ENCODE results near the gene COL9A1. TPM values are rescaled to one million over a fixed set of nuclear protein-coding genes. Genes with fewer than 3 reads are reported as not detected.
"Not testable (repeated sequence)": the region's sequence is repeated elsewhere in the genome, so short reads cannot be mapped to it uniquely, and the experiment has no call there.

COL9A1 gene
- total RNA-seq, 1 donor from 2014 or later, result 18.7 TPM

GRCh38 chr6:70336996-70337742, 34.3 kb upstream of the COL9A1 start:
- Histone ChIP-seq H3K4me1 (no peaks in the 10 kb centered on the region), H3K4me3 (no peak overlapping the region), H3K79me2 (ENCODE audit: low read depth) (no peaks in the 10 kb centered on the region), H3K4me2 (no peak overlapping the region), H3K9ac (no peak overlapping the region), H2AFZ (replicated peaks) (no peak overlapping the region), H3F3A (ENCODE audit: low read depth) (no peaks in the 10 kb centered on the region), H3K27me3 (no peaks in the 10 kb centered on the region), H4K20me1 (ENCODE audit: low read depth) (no peaks in the 10 kb centered on the region), H3K36me3 (no peaks in the 10 kb centered on the region), H3K9me3 (ENCODE audit: low read depth) (no peaks in the 10 kb centered on the region), H3K27ac (no peak overlapping the region)
- TF ChIP-seq EZH2 (IDR thresholded peaks at IDR 0.05), result no peak
- no peak for TF ChIP-seq EZH2phosphoT487 (IDR thresholded peaks at IDR 0.05)
- TF ChIP-seq CTCF (IDR thresholded peaks at IDR 0.05), result no peak
- H3K27ac Mint-ChIP-seq, result no peak overlapping the region
- H3K4me3 Mint-ChIP-seq, result no peak overlapping the region
- H3K9me3 Mint-ChIP-seq, result peaks cover 13% of the 10 kb centered on the region
- H3K27me3 Mint-ChIP-seq (ENCODE audit: insufficient read depth, low read depth), result peaks cover 4% of the 10 kb centered on the region
- no peaks in the 10 kb centered on the region for H3K36me3 Mint-ChIP-seq
- no peak for DNase-seq (ENCODE audit: low spot score)
- H3K4me1 Mint-ChIP-seq, result no peaks in the 10 kb centered on the region

- H3K27me3 ChIP-seq, result no peaks in the 10 kb centered on the region
- Mint-ChIP-seq H3K4me3 (no peak overlapping the region), H3K27me3 (ENCODE audit: insufficient read depth, low read depth) (peaks cover 6% of the 10 kb centered on the region), H3K27ac (no peak overlapping the region), H3K9me3 (peaks cover 8% of the 10 kb centered on the region), H3K4me1 (peaks cover 11% of the 10 kb centered on the region), H3K36me3 (no peaks in the 10 kb centered on the region)
- H3K36me3 ChIP-seq, result no peaks in the 10 kb centered on the region
- H3K27ac ChIP-seq, result no peak overlapping the region
- no peak overlapping the region for H3K9ac ChIP-seq
- DNase-seq (ENCODE audit: low spot score), result peak; percentile 55
- no peaks in the 10 kb centered on the region for H3K79me2 ChIP-seq (ENCODE audit: low read depth)
- no peak overlapping the region for H3K4me3 ChIP-seq
- H3K9me3 ChIP-seq (ENCODE audit: low read depth), result no peaks in the 10 kb centered on the region
- no peak overlapping the region for H2AFZ ChIP-seq (replicated peaks)
- H3F3A ChIP-seq (ENCODE audit: low read depth), result no peaks in the 10 kb centered on the region
- TF ChIP-seq EZH2 (IDR thresholded peaks at IDR 0.05), result no peak
- TF ChIP-seq EZH2phosphoT487 (IDR thresholded peaks at IDR 0.05), result no peak
- no peak for TF ChIP-seq CTCF (IDR thresholded peaks at IDR 0.05)
- H4K20me1 ChIP-seq (ENCODE audit: low read depth), result no peaks in the 10 kb centered on the region
- peaks cover 7% of the 10 kb centered on the region for H3K4me1 ChIP-seq
- H3K4me2 ChIP-seq, result peak overlapping the region; percentile 9
Observed at GRCh38 chr6:70327036-70327435, 24.2 kb upstream of the COL9A1 start.

- Mint-ChIP-seq H3K4me3 (no peak overlapping the region), H3K4me1 (peaks cover 11% of the 10 kb centered on the region), H3K27ac (no peak overlapping the region), H3K36me3 (no peaks in the 10 kb centered on the region), H3K9me3 (no peaks in the 10 kb centered on the region), H3K27me3 (ENCODE audit: insufficient read depth, low read depth) (peaks cover 2% of the 10 kb centered on the region)
- Histone ChIP-seq H3K4me1 (peaks cover 7% of the 10 kb centered on the region), H4K20me1 (ENCODE audit: low read depth) (no peaks in the 10 kb centered on the region), H3K27me3 (no peaks in the 10 kb centered on the region), H3K27ac (no peak overlapping the region), H3K4me3 (no peak overlapping the region), H3F3A (ENCODE audit: low read depth) (no peaks in the 10 kb centered on the region), H2AFZ (replicated peaks) (no peak overlapping the region), H3K36me3 (no peaks in the 10 kb centered on the region), H3K79me2 (ENCODE audit: low read depth) (no peaks in the 10 kb centered on the region), H3K9ac (no peak overlapping the region), H3K4me2 (no peak overlapping the region), H3K9me3 (ENCODE audit: low read depth) (no peaks in the 10 kb centered on the region)
- no peak for TF ChIP-seq EZH2 (IDR thresholded peaks at IDR 0.05)
- no peak for TF ChIP-seq CTCF (IDR thresholded peaks at IDR 0.05)
- TF ChIP-seq EZH2phosphoT487 (IDR thresholded peaks at IDR 0.05), result no peak
- no peak for DNase-seq (ENCODE audit: low spot score)
Observed at GRCh38 chr6:70325009-70325408, 22.1 kb upstream of the COL9A1 start.

GRCh38 chr6:70317799-70318198, 14.9 kb upstream of the COL9A1 start:
- H3K27ac ChIP-seq; H3K4me2 ChIP-seq; H3K9ac ChIP-seq; H3K9me3 ChIP-seq (ENCODE audit: low read depth); H2AFZ ChIP-seq (replicated peaks); DNase-seq (ENCODE audit: low spot score); H3K36me3 Mint-ChIP-seq; H3K4me1 ChIP-seq; H3K79me2 ChIP-seq (ENCODE audit: low read depth); H3K27ac Mint-ChIP-seq; H3F3A ChIP-seq (ENCODE audit: low read depth); H3K27me3 Mint-ChIP-seq (ENCODE audit: insufficient read depth, low read depth); H4K20me1 ChIP-seq (ENCODE audit: low read depth); H3K27me3 ChIP-seq; H3K4me3 Mint-ChIP-seq; H3K4me3 ChIP-seq; H3K36me3 ChIP-seq: not testable (repeated sequence)
- peaks cover 12% of the 10 kb centered on the region for H3K4me1 Mint-ChIP-seq
- peaks cover 15% of the 10 kb centered on the region for H3K9me3 Mint-ChIP-seq
